ENCODE measurements around the gene LUM.
A peak's percentile ranks its signal among the peaks of the same experiment; 100 is the strongest.
"Not testable (repeated sequence)": the region's sequence is repeated elsewhere in the genome, so short reads cannot be mapped to it uniquely, and the experiment has no call there.

The LUM gene

GRCh38 chr12:91109581-91110310, 1.5 kb downstream of the LUM start:
- DNase-seq, result no peak

DNA sequence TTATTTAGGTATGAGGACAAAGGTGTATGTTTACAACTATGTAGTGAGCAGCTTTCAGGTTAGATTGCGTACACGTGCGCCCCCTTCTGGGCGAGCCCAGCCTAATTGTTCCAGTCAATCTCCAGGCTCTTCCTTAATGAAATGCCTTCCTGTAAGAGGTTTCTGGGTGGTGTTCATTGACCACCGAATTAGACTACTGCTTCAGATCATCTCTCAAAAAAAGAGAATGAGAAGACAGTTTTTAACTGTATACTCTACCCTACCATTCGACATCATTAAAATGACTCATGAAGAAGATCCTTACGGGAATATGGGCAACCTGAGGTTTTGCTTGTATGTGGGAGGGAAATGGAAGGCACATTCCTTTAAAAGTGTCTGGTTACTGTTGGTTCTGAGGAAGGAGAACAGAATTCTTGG, 2.1 kb downstream of the LUM start:
- peak; percentile 79 for DNase-seq

DNA sequence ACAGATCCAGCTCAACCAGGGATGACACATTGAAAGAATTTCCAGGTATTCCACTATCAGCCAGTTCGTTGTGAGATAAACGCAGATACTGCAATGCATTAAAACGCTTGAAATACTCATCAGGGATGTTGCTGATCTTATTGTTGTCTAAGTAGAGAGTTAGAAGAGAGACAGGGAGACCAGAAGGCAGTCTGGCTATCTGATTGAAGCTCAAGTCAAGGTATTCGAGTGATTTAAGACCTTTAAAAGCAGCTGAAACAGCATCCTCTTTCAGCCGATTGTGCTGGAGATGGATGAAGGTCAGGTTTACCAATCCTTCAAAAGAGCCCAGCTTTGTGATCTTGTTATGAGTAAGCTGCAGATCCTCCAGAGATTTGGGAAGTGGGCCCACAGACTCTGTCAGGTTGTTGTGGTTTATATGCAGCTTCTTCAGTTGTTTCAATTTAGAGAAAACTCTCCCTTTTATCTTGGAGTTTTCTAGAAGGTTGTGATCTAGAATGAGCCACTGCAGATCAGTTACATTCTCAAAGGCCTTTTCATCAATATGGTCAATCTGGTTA, 3.0 kb downstream of the LUM start:
- DNase-seq, result no peak

- DNase-seq, result no peak
These were observed 5.0 kb downstream of the LUM start for GRCh38 chr12:91106283-91106682.

DNA sequence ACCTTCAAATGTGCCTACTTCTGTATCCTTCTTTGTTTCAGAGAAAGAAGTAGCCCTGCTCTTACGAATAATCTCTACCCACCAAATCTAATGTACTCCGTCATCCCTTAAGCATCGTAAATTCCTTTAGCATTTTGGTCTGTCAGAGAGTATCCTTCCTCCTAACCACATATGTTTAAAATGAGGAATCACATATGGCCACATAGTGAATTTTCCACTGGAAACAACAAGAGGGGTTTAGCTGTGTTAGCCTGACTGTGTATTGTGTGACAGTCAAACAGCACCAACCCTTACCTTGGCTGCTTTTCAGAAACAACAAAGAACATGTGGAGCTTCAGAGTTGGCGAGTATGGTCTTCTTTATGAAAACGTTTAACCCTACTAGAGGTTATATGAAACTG, 5.5 kb downstream of the LUM start:
- no peak for DNase-seq

DNA sequence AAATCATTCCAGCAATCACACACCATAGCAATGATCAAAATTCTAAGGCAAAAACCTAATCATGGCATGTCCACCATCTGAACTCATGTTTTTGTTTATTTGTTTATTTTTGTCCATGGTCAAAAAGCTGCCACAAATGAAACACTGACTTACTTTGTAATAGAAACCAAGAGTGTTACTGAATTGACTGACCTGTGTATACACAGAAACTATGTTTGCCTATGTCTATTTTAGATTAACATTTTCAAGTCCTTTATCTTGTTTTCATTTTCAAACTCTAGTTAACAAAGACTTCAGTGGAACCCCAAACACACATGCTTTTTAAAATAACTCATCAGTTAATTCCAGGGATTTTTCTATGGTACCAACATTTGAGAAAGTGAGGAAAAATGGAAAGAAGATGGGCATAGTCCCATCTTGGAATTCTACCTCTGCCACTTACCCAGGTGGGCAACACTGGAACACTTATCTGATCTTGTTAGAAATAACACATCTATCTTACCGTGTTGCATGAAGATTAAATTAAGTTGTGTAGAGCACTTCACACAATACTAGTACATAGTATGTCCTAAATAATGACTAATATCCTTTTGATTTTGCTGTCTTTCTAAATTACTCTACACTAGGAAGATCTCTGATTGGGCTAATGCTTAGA, 6.4 kb downstream of the LUM start:
- no peak for DNase-seq

- DNase-seq, result no peak
These were observed 7.7 kb downstream of the LUM start for GRCh38 chr12:91103624-91104023.

GRCh38 chr12:91103101-91103500, 8.2 kb downstream of the LUM start:
- no peak for DNase-seq

GRCh38 chr12:91100906-91101305, 10.4 kb downstream of the LUM start:
- no peak for DNase-seq

DNA sequence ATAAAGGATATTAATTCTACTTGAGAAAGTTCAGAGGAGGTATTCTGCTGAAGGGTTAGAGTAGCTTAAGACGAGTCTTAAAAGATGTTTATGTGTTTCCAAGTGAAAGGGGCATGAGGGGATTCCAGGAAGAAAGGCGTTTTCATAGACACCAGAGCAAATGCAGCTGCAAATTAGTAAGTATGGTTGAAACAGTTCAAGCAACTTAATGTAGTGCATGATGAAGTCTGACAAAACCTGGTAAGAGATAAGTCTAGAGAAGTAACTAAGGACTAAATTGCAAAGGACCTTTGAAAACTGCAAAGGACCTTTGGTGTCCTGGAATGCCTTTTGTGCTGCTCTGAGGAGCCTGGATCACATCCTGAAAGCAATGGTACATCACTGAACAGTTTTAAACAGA, 11.5 kb downstream of the LUM start:
- no peak for DNase-seq

- DNase-seq, result no peak
These were observed 12.0 kb downstream of the LUM start for GRCh38 chr12:91099341-91099740.

GRCh38 chr12:91098941-91099340, 12.4 kb downstream of the LUM start:
- no peak for DNase-seq

DNA sequence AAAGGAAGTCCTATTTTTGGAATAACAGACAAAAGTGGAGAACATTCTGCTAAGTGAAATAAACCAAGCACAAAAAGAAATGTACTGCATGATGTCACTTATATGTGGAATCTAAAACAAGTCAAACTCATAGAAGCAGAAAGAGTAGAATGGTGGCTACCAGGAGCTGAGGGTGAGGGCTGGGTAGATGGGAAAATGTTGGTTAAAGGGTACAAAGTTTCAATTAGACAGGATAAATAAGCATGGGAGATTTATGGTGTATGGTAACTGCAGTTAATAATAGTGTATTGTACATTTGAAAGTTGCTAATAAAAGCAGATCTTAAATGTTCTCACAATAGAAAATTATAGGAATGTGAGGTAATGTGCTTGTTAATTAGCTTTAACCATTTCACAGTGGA, 12.8 kb downstream of the LUM start:
- DNase-seq, result no peak

DNA sequence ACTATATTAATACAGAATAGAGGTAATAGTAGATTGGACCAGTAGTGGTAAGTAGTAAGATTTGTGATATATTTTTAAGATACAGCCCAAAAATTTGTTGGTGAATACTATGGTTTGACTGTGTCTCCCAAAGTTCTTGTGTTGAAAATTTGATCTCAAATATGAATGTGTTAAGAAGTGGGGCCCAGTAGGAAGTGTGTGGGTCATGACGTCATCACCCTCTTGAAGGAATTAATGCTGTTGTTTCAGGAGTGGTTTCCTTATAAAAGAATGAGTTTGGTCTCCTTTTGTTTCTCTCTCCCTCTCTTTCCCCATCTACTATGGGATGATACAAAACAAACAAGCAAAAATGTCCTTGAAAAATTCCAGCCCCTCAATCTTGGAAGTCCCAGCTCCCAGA, 16.3 kb downstream of the LUM start:
- no peak for DNase-seq

- DNase-seq, result no peak
These were observed 17.1 kb downstream of the LUM start for GRCh38 chr12:91094032-91094662.

- DNase-seq, result no peak
These were observed 18.0 kb downstream of the LUM start for GRCh38 chr12:91093341-91093740.

- DNase-seq, result no peak
These were observed 19.2 kb downstream of the LUM start for GRCh38 chr12:91091916-91092715.

DNA sequence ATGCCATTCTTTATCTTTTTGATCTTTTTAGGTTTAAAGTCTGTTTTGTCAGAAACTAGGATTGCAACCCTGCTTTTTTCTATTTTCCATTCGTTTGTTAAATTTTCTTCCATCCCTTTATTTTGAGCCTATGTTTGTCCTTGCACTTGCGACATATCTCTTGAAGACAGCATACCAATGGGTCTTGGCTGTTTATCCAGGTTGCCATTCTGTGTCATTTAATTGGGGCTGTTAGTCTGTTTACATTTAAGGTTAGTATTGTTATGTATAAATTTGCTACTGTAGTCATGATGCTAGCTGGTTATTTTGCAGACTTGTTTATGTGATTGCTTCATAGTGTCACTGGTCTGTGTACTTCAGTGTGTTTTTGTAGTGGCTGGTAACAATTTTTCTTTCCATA, 21.3 kb downstream of the LUM start:
- not testable (repeated sequence) for DNase-seq

DNA sequence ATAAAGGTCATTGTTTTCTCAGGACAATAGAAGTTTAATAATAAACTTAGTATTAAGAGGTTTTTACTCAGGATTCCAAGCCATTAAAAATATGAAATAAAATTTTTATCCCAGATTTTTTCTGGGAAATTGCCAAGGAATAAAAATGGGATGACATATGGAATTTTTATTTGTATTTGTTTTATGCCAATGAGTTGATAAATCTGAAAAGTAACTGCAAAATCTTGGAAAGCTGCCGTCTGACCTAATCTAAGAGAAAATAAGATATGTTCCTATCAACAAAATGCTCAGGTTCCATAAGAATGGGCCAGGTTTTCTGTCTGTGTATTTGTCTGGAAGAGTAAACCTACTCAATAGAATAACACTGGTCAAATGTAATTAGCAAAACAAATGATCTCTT, 31.3 kb downstream of the LUM start:
- DNase-seq, result no peak

DNA sequence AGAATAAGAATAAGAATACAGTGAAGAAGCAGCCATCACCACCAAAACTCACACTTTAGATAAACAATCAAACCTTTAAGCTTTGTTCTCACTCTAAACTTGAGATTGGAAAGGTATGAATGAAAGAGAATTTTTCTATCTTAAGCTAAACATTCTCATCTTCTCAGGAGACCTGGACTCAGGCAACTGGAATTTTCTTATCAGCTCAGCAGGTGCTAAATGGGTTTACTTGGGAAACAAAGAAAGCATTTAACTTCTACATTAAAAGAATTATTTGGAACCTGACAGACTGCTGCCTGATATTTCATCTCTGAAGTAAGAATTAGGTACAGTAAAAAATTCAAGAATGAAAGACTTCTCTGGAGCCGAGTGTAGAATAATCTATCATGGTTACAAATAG, 32.8 kb downstream of the LUM start:
- DNase-seq, result no peak

- no peak for DNase-seq
These were observed 33.9 kb downstream of the LUM start for GRCh38 chr12:91077228-91077954.

- no peak for DNase-seq
These were observed 36.4 kb downstream of the LUM start for GRCh38 chr12:91074851-91075250.

All from stimulated activated CD8-positive, alpha-beta memory T cell treated with anti-CD3 and anti-CD28 coated beads, Interleukin-4, amount 100 ng/mL, for 48 hours (primary cell).